NCI-H2196 (cell line): Measurements from ENCODE around the gene GATC.

ENCODE experiments used
- DNase-seq: peaks from one replicate; lab custom pipeline; 2025; ENCODE audit not compliant: unreplicated experiment; lab: John Stamatoyannopoulos, UW

GATC gene

GRCh38 chr12:120495731-120496412 is 49.6 kb downstream of the GATC start, which contains the start of gene DYNLL1:
DYNLL1 (plus strand) TSS chr12:120496113; CDS start chr12:120496422, 309 bp downstream.
- DNase-seq = peak; percentile 95

- DNase-seq = no peak
Measured at GRCh38 chr12:120496413-120497340, 50.4 kb downstream of the GATC start.

GRCh38 chr12:120497524-120498150 is 51.4 kb downstream of the GATC start:
- no peak for DNase-seq

GRCh38 chr12:120498870-120499515 is 52.7 kb downstream of the GATC start:
- no peak for DNase-seq

GRCh38 chr12:120500581-120500980 is 54.3 kb downstream of the GATC start:
- no peak for DNase-seq

- DNase-seq = no peak
Measured at GRCh38 chr12:120504587-120504986, 58.3 kb downstream of the GATC start.

GRCh38 chr12:120508537-120508936 is 62.3 kb downstream of the GATC start:
- DNase-seq = no peak
